Stomach (tissue), 9 donors: ENCODE data around the gene FTO. TPM values are rescaled to one million over a fixed set of nuclear protein-coding genes. Genes with fewer than 3 reads are reported as not detected.

ENCODE experiments used
- DNase-seq, 2 donors: peaks; one replicate each; pipeline versions ENCODE4 v3.0.0 to v3.0.0-alpha.2; 2013 to 2019
- H3K27ac ChIP-seq, 5 donors: fragments of 200-600 bp in 4 of 5; sonication (generic) in 4 of 5; one replicate each; pipeline ENCODE4 v1.5.1; 2013 to 2019; ENCODE audit warnings: mild to moderate bottlenecking in 1 of 5, moderate library complexity in 1 of 5
- H3K27me3 ChIP-seq, 3 donors: fragments of 200-600 bp; sonication (generic); one replicate each; pipeline ENCODE4 v1.5.1; 2017 to 2019; ENCODE audit warnings: mixed run types in 1 of 3
- H3K36me3 ChIP-seq, 4 donors: fragments of 200-600 bp; sonication (generic); 1 replicate in 3 of 4; 2 replicates in 1 of 4; pipeline ENCODE4 v1.5.1; 2016 to 2019
- H3K4me1 ChIP-seq, 4 donors: fragments of 200-600 bp; sonication (generic); one replicate each; pipeline ENCODE4 v1.5.1; 2016 to 2019
- H3K4me3 ChIP-seq, 4 donors: fragments of 200-600 bp; sonication (generic) in 3 of 4; one replicate each; pipeline ENCODE4 v1.5.1; 2016 to 2019; ENCODE audit warnings: mild to moderate bottlenecking in 1 of 4
- H3K9me3 ChIP-seq, 4 donors: fragments of 200-600 bp; sonication (generic); one replicate each; pipeline ENCODE4 v1.5.1; 2016 to 2019
- EP300 ChIP-seq: sonication (generic); formaldehyde crosslinking; IDR thresholded peaks from one replicate; pipeline ENCODE4 v1.6.1; 2017; ENCODE audit warnings: antibody characterized with exemption
- POLR2A ChIP-seq, 4 donors: fragments of 450-650 bp; IDR thresholded peaks; one replicate each; pipeline ENCODE4 v1.6.1; 2016; ENCODE audit warnings: antibody characterized with exemption in 4 of 4, control low read depth in 2 of 4, mild to moderate bottlenecking in 1 of 4, moderate library complexity in 1 of 4
- POLR2AphosphoS5 ChIP-seq, 3 donors: sonication (generic); formaldehyde crosslinking; IDR thresholded peaks; one replicate each; pipeline ENCODE4 v1.6.1; 2016; ENCODE audit warnings: antibody characterized with exemption in 3 of 3
- WGBS, 5 donors: extraction: QIAGEN DNeasy Blood & Tissue Kit in 3 of 5; methylation state at CpG; one replicate each; pipeline versions ENCODE4 v1.1.5 to v1.1.7; 2013 to 2018; 5-methylcytosine and 5-hydroxymethylcytosine counted together
- intact Hi-C: fragments of 100-400 bp; cut with DNase I; formaldehyde crosslinking; loops from one replicate; pipeline ENCODE4 v1.15.1; 2023; ENCODE audit warnings: low total_unique reads
- polyA plus RNA-seq, 3 donors: library from polyadenylated mRNA; stranded (reverse); fragments of 200-250 nt; gene quantifications; one replicate each; pipeline ENCODE4 v1.2.3, GENCODE V29; 2013
- total RNA-seq, 5 donors: library from RNA; depleted of rRNA; stranded (reverse); fragments of >200 nt; gene quantifications; one replicate each; pipeline versions ENCODE4 v1.1.0 to v1.2.3, GENCODE V29; 2014 to 2016
- TF ChIP-seq, protein P1 (sequence below), 7 experiments: fragments of 450-650 bp in 4 of 7; fragments of 200-600 bp in 3 of 7; sonication (generic) in 3 of 7; IDR thresholded peaks; one replicate each; pipeline ENCODE4 v1.5.1; 2016 to 2019; ENCODE audit warnings: antibody characterized with exemption in 7 of 7, control low read depth in 2 of 7, mild to moderate bottlenecking in 1 of 7
- donor health status: healthy with polysubstance abuse.
- donor health status: Bipolar disorder and iron deficiency.
- donor health status: healthy.

The FTO gene
- total and polyA plus RNA-seq, 8 donors = 9.3 to 88.7 (median 24.6) TPM

DNA sequence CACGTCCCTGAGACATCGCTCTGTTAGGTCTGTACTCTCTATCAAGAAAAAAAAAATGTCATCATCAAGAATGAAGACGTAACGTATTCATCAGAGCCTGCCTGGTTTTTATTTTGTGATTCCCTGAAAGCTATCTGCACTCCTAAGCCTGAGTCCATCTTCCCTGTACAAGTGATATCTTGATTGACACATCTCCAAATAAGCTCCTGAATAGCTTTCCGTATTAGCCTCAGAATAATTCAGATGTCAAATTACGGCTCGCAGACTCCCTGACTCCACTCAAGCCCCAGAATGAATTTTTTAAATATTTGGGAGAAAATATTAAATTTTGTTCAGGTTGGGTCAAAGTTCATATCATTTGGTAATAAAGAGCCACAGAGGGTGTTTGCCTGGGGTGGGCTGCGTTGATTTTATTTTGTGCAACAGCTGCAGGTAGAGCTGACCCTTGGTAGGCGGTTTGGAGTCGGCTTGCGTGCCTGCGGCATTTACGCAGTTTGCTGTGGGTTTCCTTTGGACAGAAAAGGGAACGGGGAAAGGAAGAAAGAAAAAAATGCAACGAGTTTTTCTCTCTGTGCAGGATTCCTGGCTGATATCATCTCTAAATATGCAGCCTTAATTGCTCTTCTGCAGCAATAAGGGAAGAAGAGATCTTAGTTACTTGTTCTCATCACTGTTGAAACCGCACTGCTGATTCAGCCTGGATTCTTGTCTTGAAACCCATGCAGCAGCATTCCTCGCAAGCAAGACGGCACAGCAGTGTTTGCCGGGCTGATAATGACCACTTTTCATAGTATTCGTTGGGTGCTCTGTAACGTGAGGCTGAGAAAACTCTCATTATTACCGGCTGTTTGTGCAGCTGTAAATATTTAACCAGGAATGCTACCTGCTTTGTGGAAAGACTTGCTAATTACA is 467.9 kb downstream of the FTO start:
- DNase-seq = peak in 1 of 2 donors; percentile 65
- H3K4me1 ChIP-seq = peaks cover 5 to 24% (median 15%) of the 10 kb centered on the region in 4 donors
- whole genome bisulfite sequencing, 5 donors = 25 to 36% (median 29%) methylated on average over 22 of the region's 22 CpGs
- TF ChIP-seq POLR2AphosphoS5 (IDR thresholded peaks at IDR 0.05) = no peak
- TF ChIP-seq, protein P1, sequence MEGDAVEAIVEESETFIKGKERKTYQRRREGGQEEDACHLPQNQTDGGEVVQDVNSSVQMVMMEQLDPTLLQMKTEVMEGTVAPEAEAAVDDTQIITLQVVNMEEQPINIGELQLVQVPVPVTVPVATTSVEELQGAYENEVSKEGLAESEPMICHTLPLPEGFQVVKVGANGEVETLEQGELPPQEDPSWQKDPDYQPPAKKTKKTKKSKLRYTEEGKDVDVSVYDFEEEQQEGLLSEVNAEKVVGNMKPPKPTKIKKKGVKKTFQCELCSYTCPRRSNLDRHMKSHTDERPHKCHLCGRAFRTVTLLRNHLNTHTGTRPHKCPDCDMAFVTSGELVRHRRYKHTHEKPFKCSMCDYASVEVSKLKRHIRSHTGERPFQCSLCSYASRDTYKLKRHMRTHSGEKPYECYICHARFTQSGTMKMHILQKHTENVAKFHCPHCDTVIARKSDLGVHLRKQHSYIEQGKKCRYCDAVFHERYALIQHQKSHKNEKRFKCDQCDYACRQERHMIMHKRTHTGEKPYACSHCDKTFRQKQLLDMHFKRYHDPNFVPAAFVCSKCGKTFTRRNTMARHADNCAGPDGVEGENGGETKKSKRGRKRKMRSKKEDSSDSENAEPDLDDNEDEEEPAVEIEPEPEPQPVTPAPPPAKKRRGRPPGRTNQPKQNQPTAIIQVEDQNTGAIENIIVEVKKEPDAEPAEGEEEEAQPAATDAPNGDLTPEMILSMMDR (IDR thresholded peaks at IDR 0.05) = peak in 1 of 7 experiments; percentile 3
- peak overlapping the region in 2 of 4 donors; percentile 6 to 13 for H3K4me3 ChIP-seq
- peaks cover 0 to 18% (median 0%) of the 10 kb centered on the region in 3 donors for H3K27me3 ChIP-seq
- intact Hi-C loops = no loop called here
- H3K27ac ChIP-seq = no peak overlapping the region
- H3K9me3 ChIP-seq = no peaks in the 10 kb centered on the region
- H3K36me3 ChIP-seq = no peaks in the 10 kb centered on the region

DNA sequence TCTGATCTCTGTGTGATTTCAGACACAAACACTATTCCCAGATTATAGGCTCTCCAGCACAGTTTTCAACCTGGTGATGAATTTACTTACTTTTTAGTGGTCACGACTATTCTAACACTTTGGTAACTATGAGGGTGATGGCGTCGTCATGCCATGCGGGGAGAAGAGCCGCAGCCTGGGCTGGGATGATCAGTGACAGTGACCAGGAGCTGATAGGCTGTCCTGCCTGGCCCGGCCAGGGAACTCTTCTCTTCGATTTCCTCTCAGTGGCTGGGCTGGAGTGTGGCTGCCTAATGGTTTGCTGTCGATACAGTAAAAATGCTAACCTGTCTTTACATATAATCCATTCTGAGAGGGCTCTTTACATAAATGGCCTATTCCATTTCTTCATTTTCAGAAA is 469.5 kb downstream of the FTO start:
- peaks cover 0 to 18% (median 0%) of the 10 kb centered on the region in 3 donors for H3K27me3 ChIP-seq
- no peak for DNase-seq
- no peaks in the 10 kb centered on the region for H3K36me3 ChIP-seq
- no peak overlapping the region for H3K27ac ChIP-seq
- no peak for TF ChIP-seq POLR2AphosphoS5 (IDR thresholded peaks at IDR 0.05)
- TF ChIP-seq, protein P1 (IDR thresholded peaks at IDR 0.05) = no peak
- no peak for TF ChIP-seq POLR2A (IDR thresholded peaks at IDR 0.05)
- TF ChIP-seq EP300 = no peak
- peaks cover 5 to 30% (median 18%) of the 10 kb centered on the region in 4 donors for H3K4me1 ChIP-seq
- no peaks in the 10 kb centered on the region for H3K9me3 ChIP-seq
- intact Hi-C loops = no loop called here
- H3K4me3 ChIP-seq = no peak overlapping the region
- 79 to 88% (median 84%) methylated on average over 8 of the region's 8 CpGs for WGBS, 5 donors

DNA sequence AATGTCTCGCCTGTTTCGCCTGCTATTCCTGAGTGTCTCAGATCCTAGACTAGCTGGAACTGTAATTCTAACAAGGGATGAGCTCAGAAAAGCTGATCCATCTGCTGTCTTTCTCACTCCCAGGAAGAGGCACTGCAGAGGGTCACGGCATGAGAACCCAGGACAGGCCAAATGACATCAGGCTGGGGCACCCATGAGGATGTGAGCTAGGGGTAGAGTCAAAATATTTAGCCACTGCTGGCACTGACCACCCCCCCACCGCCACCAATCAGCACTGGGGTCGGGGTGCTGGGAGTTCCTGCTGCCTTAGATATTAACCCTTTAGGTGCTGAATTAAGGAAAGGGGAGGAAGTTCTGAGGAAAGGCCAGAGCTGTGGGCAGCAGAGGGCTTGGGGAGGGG is 470.2 kb downstream of the FTO start:
- 51 to 65% (median 55%) methylated on average over 5 of the region's 5 CpGs for WGBS, 5 donors
- Histone ChIP-seq H3K36me3 (no peaks in the 10 kb centered on the region), H3K9me3 (no peaks in the 10 kb centered on the region), H3K4me1 (peaks cover 5 to 36% (median 20%) of the 10 kb centered on the region in 4 donors), H3K27ac (no peak overlapping the region), H3K4me3 (no peak overlapping the region), H3K27me3 (peaks cover 0 to 18% (median 0%) of the 10 kb centered on the region in 3 donors)
- intact Hi-C loops = no loop called here
- TF ChIP-seq POLR2A (IDR thresholded peaks at IDR 0.05) = no peak
- TF ChIP-seq EP300 = no peak
- TF ChIP-seq POLR2AphosphoS5 (IDR thresholded peaks at IDR 0.05) = no peak
- TF ChIP-seq, protein P1 (IDR thresholded peaks at IDR 0.05) = no peak
- DNase-seq = no peak

DNA sequence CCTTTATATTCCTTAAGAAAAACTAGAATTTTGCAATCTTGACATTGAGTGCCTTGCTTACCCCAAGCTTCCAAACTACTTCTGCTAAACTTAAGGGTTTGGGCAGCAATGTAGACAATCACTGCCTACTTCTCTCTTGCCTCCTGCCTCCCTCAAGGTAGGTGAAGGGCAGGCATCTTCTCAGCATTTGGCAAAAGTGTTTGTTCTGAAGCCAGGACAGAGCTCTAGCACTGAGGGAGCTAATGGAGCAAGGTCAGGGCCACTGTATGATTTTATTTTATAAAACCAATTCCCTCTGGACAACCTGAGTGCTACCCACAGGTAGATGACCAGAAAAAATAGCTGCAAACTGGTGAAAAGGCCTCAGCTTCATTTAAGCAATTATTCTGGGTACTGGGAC is 470.8 kb downstream of the FTO start:
- Histone ChIP-seq H3K4me3 (no peak overlapping the region), H3K4me1 (peaks cover 5 to 36% (median 20%) of the 10 kb centered on the region in 4 donors), H3K36me3 (no peaks in the 10 kb centered on the region), H3K9me3 (no peaks in the 10 kb centered on the region), H3K27me3 (peaks cover 0 to 18% (median 0%) of the 10 kb centered on the region in 3 donors), H3K27ac (no peak overlapping the region)
- TF ChIP-seq, protein P1 (IDR thresholded peaks at IDR 0.05) = no peak
- TF ChIP-seq POLR2A (IDR thresholded peaks at IDR 0.05) = no peak
- TF ChIP-seq POLR2AphosphoS5 (IDR thresholded peaks at IDR 0.05) = no peak
- no peak for TF ChIP-seq EP300
- intact Hi-C loops = no loop called here
- no peak for DNase-seq
